Activated CD4-positive, alpha-beta T cell treated with anti-CD3 and anti-CD28 coated beads for 4 hours (primary cell): Measurements from ENCODE around the gene CHST2.

Experiments
- DNase-seq, 2 donors: peaks; one replicate each; pipeline ENCODE4 v3.0.0-alpha.2; 2020

CHST2 gene

DNA sequence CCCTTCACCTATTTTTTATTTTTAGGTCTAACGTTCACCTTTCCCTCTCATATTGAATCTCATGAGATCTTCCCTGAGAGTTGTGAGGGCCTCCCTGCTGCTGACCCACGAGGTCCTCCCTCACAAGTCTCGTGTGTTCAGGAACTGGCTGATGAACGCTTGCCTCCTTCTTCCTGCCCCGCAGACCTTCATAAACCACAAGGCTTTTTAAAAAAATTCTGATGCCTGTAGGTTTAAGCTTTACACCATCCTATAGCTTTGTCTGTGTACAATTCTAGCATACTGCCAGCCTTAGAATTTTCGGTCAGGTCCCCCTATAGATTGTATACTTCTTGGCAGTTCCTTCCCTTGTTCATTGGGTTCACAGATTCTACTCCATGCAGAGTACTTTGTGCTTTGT lies 50.5 kb downstream of the CHST2 start:
- no peak for DNase-seq

DNA sequence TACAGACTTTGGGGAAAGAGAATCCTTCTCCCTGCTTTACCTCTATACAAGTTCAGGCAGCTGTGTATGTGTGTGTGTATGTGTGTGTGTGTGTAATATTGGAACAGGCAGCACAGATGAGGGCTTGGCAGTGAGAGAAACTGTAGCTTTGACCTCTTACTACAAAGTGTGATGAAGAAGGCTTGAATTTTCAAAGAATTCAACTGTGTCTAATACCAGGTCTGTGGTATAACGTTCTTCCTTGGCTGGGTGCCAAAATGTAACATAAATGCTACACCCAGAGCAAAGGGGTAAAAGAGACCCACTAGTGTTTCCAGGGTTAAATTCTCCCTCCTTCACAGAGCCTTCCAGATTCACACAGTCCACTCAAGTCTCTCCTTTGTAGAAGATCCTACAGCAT lies 51.1 kb downstream of the CHST2 start:
- no peak for DNase-seq

DNA sequence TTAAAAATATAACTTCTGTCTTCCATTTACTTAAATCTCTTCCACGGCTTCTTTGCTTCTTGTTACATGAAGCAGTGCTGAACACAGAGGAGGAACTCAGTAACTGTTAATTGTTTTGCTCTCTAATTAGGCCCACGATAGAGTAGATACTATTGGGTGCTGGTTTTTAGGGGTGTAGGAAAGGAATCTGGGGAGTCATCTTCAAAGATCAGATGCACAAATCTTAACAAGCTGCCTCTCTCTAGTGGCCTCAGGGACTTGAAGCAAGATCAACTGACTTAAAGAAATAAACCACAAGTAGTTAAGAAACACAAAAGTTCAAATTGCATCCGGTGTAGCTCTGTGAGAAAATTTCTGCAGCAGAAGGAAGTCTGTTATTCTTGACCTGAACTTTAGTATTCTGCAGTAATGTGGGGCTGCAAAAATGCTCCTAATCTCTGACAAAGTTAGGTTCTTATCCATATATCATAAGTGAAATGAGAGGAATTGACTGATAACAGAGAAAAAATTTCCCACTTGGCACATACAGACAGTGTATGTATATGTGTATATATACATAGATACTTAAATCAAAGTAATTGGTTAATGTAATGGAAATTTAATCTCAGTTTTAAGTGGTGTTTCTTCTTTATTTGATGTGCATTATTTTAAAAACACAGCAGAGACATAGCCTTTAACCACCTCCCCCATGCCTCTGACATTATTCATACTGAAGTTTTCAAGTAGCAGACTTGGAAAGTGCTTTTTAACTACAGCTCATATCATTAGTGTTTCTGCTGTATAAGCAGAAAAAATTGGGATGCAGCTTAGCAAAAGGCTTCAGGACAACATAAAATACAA lies 51.8 kb downstream of the CHST2 start:
- peak in 1 of 2 donors; percentile 12 for DNase-seq

DNA sequence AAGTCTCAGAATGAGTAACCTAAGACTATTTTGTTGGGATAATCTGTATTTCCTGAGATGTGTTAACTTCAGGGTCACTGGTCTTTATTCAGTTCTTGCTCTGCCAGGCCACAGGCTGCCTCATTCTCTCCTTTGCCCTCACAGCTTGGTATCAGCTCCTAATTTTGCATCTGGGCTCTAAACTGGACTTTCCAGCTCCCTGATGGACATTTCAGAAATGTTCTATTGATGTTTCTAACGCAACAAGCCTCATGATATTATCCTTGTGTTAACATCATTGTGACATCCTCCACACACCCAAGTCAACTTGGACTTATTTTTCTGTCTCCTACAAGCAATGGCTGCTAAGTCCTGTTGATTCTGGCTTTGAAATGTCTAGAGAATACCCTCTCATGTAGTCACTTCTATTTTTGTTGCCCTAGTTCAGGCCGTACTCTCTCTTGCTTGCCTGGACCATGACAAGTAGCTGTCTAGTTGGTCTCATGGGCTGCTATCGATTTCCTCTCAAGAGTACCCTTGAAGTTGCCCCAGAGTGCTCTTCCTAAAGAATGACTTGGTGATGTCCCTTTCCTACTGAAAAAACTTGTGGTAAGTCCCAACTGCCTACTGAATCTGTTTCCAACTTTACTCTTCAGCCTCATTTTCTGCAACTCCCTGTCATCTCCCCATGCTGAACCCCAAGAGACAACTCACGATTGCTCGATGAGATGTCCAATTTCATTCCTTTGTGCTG lies 52.7 kb downstream of the CHST2 start:
- no peak for DNase-seq

DNA sequence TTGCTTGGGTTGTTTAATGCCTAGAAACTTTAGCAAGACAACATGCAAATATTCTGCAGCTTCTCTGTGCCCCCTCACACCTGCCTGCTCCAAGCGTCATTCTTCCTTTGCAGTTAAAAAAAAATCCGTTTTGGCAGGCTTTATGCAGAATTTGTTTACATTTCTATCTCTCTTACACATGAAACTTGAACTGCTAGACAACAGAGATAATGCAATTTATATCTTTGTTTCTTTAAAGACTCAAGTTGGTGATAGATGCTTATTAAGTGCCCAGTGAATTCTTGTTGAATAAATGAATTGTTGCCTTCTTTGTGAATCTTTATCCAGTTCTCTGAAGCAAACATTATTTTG lies 53.2 kb downstream of the CHST2 start:
- DNase-seq, result no peak

DNA sequence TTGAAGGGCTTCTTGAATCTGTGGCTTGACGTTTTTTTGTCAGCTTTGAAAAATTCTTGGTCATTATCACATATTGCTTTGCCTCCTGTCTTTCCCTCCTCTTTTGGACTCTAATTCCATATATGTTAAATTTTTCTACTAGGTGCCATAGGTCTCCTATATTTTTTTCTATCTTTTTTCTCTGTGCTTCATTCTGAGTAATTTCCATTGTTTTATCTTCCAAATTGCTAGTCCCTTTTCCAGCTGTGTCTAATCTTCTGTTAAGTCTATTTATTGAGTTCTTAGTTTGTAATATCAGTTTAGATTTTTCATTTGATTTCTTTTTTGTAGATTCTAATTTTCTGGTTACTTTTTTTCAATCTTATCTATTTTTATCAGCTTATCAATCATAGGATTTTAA lies 53.7 kb downstream of the CHST2 start:
- DNase-seq, result no peak
